Astrocyte (in vitro differentiated cells and primary cell): ENCODE data around the gene CDH26. TPM values are rescaled to one million over a fixed set of nuclear protein-coding genes. Genes with fewer than 3 reads are reported as not detected.
"Not testable (repeated sequence)": the region's sequence is repeated elsewhere in the genome, so short reads cannot be mapped to it uniquely, and the experiment has no call there.

Source experiments
- DNase-seq: peaks from one replicate; pipeline ENCODE4 v3.0.0-alpha.2; 2010; ENCODE audit warnings: low read depth
- FAIRE-seq: peaks from 2 replicates; lab custom pipeline; 2011; peaks lifted over from hg19 to GRCh38; lab: Jason Lieb, UNC
- H2AFZ ChIP-seq: 2 replicates; pipeline ENCODE4 v1.6.0; 2012; ENCODE audit warnings: low read depth, low read length, inconsistent platforms
- H3K27ac ChIP-seq: 2 replicates; pipeline ENCODE4 v1.5.1; 2011; ENCODE audit warnings: low read depth, low read length, inconsistent platforms
- H3K27me3 ChIP-seq: 2 replicates; pipeline ENCODE4 v1.6.0; 2011; ENCODE audit warnings: low read length, inconsistent platforms; ENCODE audit not compliant: insufficient read depth
- H3K36me3 ChIP-seq: 2 replicates; pipeline ENCODE4 v1.5.1; 2011; ENCODE audit warnings: low read length, inconsistent platforms; ENCODE audit not compliant: insufficient read depth
- H3K4me1 ChIP-seq: 2 replicates; pipeline ENCODE4 v1.5.1; 2011; ENCODE audit warnings: low read length, inconsistent platforms; ENCODE audit not compliant: insufficient read depth
- H3K4me2 ChIP-seq: 2 replicates; pipeline ENCODE4 v1.6.0; 2012; ENCODE audit warnings: low read length, inconsistent platforms
- H3K4me3 ChIP-seq: 2 replicates; pipeline ENCODE4 v1.5.1; 2011; ENCODE audit warnings: low read depth, mild to moderate bottlenecking, low read length, inconsistent platforms; ENCODE audit not compliant: insufficient read depth
- H3K79me2 ChIP-seq: 2 replicates; pipeline ENCODE4 v1.6.0; 2012; ENCODE audit warnings: mild to moderate bottlenecking, low read length, inconsistent platforms; ENCODE audit not compliant: insufficient read depth
- H3K9ac ChIP-seq: 2 replicates; pipeline ENCODE4 v1.6.0; 2012; ENCODE audit warnings: mild to moderate bottlenecking, low read length, inconsistent platforms
- H3K9me3 ChIP-seq: 2 replicates; pipeline ENCODE4 v1.5.1; 2012; ENCODE audit warnings: low read depth, mild to moderate bottlenecking, low read length, inconsistent platforms; ENCODE audit not compliant: insufficient read depth
- H4K20me1 ChIP-seq: 2 replicates; pipeline ENCODE4 v1.6.0; 2012; ENCODE audit warnings: low read length, inconsistent platforms; ENCODE audit not compliant: insufficient read depth
- H3K27ac Mint-ChIP-seq: one replicate; pipeline ENCODE4 v1.8.0; 2021; ENCODE audit warnings: mild to moderate bottlenecking, mixed read lengths; ENCODE audit not compliant: unreplicated experiment
- H3K27me3 Mint-ChIP-seq: one replicate; pipeline ENCODE4 v1.8.0; 2021; ENCODE audit warnings: low read depth, mixed read lengths; ENCODE audit not compliant: unreplicated experiment
- H3K36me3 Mint-ChIP-seq: one replicate; pipeline ENCODE4 v1.8.0; 2021; ENCODE audit warnings: low read depth, mixed read lengths; ENCODE audit not compliant: unreplicated experiment
- H3K4me1 Mint-ChIP-seq: one replicate; pipeline ENCODE4 v1.8.0; 2021; ENCODE audit warnings: low read depth, mixed read lengths; ENCODE audit not compliant: unreplicated experiment
- H3K4me3 Mint-ChIP-seq: one replicate; pipeline ENCODE4 v1.8.0; 2021; ENCODE audit warnings: mild to moderate bottlenecking, moderate library complexity, mixed read lengths; ENCODE audit not compliant: unreplicated experiment
- H3K9me3 Mint-ChIP-seq: one replicate; pipeline ENCODE4 v1.8.0; 2021; ENCODE audit warnings: mild to moderate bottlenecking, mixed read lengths; ENCODE audit not compliant: unreplicated experiment
- EZH2 ChIP-seq: IDR thresholded peaks from 2 replicates; pipeline ENCODE4 v1.6.1; 2012; ENCODE audit warnings: mild to moderate bottlenecking, low read length, inconsistent platforms; ENCODE audit not compliant: insufficient read depth
- total RNA-seq: library from RNA; stranded (reverse); gene quantifications from 2 replicates; pipeline ENCODE4 v1.2.1, GENCODE V29; 2021
- TF ChIP-seq, protein P1 (sequence below): IDR thresholded peaks from 2 replicates; pipeline ENCODE4 v1.5.1; 2011; ENCODE audit warnings: low read depth, mild to moderate bottlenecking, inconsistent platforms, low read length, moderate library complexity; ENCODE audit not compliant: insufficient read depth

The CDH26 gene
- total RNA-seq, 1 donor from 2014 or later: 0.34 TPM

DNA sequence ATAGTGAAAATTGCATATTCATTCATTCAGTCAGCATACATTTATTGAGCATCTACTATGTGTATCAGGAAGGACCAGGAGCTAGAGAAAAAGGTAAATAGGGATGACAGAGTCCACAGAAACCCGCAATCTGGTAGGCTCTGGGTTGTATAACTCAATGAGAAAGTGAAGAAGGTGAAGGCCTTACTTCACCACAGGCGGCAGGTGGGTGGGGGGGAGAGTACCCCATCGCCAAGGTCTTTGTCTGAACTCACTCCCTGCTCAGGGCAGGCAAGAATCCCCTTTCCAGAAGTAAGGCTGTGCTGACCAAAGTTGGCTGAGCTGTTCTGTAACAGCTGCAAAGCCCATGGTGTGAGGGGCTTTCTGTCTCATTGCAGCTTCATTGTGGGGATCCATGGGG, 81.3 kb downstream of the CDH26 start:
- H3K4me1 ChIP-seq: no peaks in the 10 kb centered on the region
- Mint-ChIP-seq H3K9me3 (peaks cover 6% of the 10 kb centered on the region), H3K4me3 (no peak overlapping the region), H3K27ac (peak overlapping the region; percentile 58), H3K27me3 (no peaks in the 10 kb centered on the region), H3K36me3 (no peaks in the 10 kb centered on the region), H3K4me1 (peaks cover 29% of the 10 kb centered on the region)
- no peaks in the 10 kb centered on the region for H4K20me1 ChIP-seq
- H3K27me3 ChIP-seq: no peaks in the 10 kb centered on the region
- no peak overlapping the region for H3K9ac ChIP-seq
- H3K4me2 ChIP-seq: no peak overlapping the region
- H2AFZ ChIP-seq: no peak overlapping the region
- H3K79me2 ChIP-seq: no peaks in the 10 kb centered on the region
- DNase-seq: no peak
- no peak for FAIRE-seq
- H3K27ac ChIP-seq: no peak overlapping the region
- no peaks in the 10 kb centered on the region for H3K36me3 ChIP-seq
- no peaks in the 10 kb centered on the region for H3K9me3 ChIP-seq
- no peak overlapping the region for H3K4me3 ChIP-seq
- no peak for TF ChIP-seq EZH2
- TF ChIP-seq, protein P1, sequence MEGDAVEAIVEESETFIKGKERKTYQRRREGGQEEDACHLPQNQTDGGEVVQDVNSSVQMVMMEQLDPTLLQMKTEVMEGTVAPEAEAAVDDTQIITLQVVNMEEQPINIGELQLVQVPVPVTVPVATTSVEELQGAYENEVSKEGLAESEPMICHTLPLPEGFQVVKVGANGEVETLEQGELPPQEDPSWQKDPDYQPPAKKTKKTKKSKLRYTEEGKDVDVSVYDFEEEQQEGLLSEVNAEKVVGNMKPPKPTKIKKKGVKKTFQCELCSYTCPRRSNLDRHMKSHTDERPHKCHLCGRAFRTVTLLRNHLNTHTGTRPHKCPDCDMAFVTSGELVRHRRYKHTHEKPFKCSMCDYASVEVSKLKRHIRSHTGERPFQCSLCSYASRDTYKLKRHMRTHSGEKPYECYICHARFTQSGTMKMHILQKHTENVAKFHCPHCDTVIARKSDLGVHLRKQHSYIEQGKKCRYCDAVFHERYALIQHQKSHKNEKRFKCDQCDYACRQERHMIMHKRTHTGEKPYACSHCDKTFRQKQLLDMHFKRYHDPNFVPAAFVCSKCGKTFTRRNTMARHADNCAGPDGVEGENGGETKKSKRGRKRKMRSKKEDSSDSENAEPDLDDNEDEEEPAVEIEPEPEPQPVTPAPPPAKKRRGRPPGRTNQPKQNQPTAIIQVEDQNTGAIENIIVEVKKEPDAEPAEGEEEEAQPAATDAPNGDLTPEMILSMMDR: no peak

DNA sequence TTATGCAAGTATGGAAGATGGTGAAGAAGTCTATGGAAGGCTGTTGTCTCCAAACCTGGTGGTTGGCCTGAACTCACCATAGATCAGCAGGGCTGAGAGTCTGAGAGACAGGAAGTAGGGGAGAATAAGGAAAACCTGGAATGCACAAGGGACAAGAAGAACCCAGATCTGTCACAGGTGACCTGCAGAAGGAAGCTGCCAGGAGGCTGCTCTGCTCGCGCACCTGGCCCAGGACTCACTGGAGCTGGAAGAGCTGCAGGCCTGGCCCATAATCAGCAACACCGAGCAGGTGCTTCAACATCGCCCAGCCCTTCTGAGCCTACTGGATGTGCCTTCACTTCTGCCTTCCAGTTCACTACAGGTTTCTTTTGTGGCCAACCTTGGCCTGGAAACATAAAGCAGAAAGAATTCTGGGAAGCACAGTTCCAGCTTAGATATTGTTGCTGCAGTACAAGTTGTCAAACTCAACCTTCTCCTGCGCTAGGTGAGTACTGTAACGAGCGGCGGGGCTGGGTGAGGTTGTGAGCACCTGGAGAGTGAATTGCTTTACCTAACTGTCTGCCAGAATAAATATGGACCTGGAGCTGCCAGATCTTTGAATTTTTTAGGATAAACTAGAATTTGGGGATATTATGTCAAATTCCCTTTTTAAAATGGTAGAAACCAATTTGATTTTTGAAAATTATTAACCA, 82.4 kb downstream of the CDH26 start:
- Histone ChIP-seq H3K9ac (no peak overlapping the region), H4K20me1 (no peaks in the 10 kb centered on the region), H3K4me3 (no peak overlapping the region), H3K4me1 (no peaks in the 10 kb centered on the region), H3K36me3 (no peaks in the 10 kb centered on the region), H3K27ac (no peak overlapping the region), H3K27me3 (no peaks in the 10 kb centered on the region), H3K9me3 (no peaks in the 10 kb centered on the region), H3K79me2 (no peaks in the 10 kb centered on the region), H3K4me2 (no peak overlapping the region), H2AFZ (no peak overlapping the region)
- Mint-ChIP-seq H3K9me3 (peaks cover 6% of the 10 kb centered on the region), H3K27ac (peak overlapping the region; percentile 98), H3K4me3 (no peak overlapping the region), H3K36me3 (no peaks in the 10 kb centered on the region), H3K4me1 (peaks cover 27% of the 10 kb centered on the region), H3K27me3 (no peaks in the 10 kb centered on the region)
- DNase-seq (no peak), FAIRE-seq (no peak)
- no peak for TF ChIP-seq EZH2
- TF ChIP-seq, protein P1: no peak

DNA sequence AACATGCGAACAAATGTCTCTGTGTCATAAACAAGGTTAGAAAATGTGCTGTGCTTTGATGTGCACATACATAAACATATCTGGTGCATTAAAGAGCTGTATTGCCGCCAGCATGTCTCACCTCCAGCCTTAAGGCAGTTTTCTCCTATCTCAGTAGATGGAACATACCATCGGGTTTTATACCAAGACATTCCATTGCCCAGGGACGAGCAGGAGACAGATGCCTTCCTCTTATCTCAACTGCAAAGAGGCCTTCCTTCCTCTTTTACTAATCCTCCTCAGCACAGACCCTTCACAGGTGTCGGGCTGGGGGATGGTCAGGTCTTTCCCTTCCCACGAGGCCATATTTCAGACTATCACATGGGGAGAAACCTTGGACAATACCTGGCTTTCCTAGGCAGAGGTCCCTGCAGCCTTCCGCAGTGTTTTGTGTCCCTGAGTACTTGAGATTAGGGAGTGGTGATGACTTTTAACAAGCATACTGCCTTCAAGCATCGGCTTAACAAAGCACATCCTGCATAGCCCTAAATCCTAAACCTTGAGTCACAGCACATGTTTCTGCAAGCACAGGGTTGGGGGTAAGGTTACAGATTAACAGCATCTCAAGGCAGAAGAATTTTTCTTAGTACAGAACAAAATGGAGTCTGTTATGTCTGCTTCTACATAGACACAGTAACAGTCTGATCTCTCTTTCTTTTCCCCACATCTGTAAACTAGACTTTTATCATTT, 83.4 kb downstream of the CDH26 start:
- peak overlapping the region; percentile 98 for H3K27ac Mint-ChIP-seq
- not testable (repeated sequence) for H3K27me3 ChIP-seq, H3K9ac ChIP-seq, H2AFZ ChIP-seq, FAIRE-seq, H3K4me3 Mint-ChIP-seq, H3K9me3 Mint-ChIP-seq, H3K79me2 ChIP-seq, H3K27ac ChIP-seq, H3K36me3 Mint-ChIP-seq, H3K36me3 ChIP-seq, H3K9me3 ChIP-seq, H3K4me3 ChIP-seq, H4K20me1 ChIP-seq, H3K27me3 Mint-ChIP-seq, H3K4me1 ChIP-seq
- peaks cover 33% of the 10 kb centered on the region for H3K4me1 Mint-ChIP-seq
- peak overlapping the region; percentile 19 for H3K4me2 ChIP-seq
- peak; percentile 84 for DNase-seq
